Gastrocnemius medialis (tissue), 4 donors: ENCODE measurements around the gene POLR2C. TPM values are rescaled to one million over a fixed set of nuclear protein-coding genes. Genes with fewer than 3 reads are reported as not detected.

ENCODE experiments used
- ATAC-seq, 2 donors: fragments of 150-250 bp; one replicate each; pipeline ENCODE4 v1.9.1; 2016
- DNase-seq, 2 donors: peaks; one replicate each; pipeline ENCODE4 v3.0.0-alpha.2; 2019
- H3K27ac ChIP-seq, 4 donors: fragments of 200-600 bp; sonication (generic); 1 replicate in 1 of 4; 2 replicates in 3 of 4; pipeline ENCODE4 v1.5.1; 2016 to 2018; ENCODE audit warnings: mild to moderate bottlenecking in 2 of 4, moderate library complexity in 1 of 4
- H3K27me3 ChIP-seq, 3 donors: fragments of 200-600 bp; sonication (generic) in 2 of 3; 1 replicate in 1 of 3; 2 replicates in 2 of 3; pipeline versions ENCODE4 v1.5.1 to v1.6.0; 2016 to 2019; ENCODE audit warnings: mild to moderate bottlenecking in 1 of 3, moderate library complexity in 1 of 3
- H3K36me3 ChIP-seq, 2 donors: fragments of 200-600 bp; sonication (generic) in 1 of 2; one replicate each; pipeline ENCODE4 v1.5.1; 2017 to 2018
- H3K4me1 ChIP-seq, 2 donors: fragments of 200-600 bp; sonication (generic) in 1 of 2; one replicate each; pipeline ENCODE4 v1.5.1; 2016 to 2017; ENCODE audit warnings: mild to moderate bottlenecking in 2 of 2
- H3K4me3 ChIP-seq, 4 donors: fragments of 200-600 bp; sonication (generic) in 3 of 4; 1 replicate in 1 of 4; 2 replicates in 3 of 4; pipeline ENCODE4 v1.5.1; 2016 to 2019; ENCODE audit warnings: mild to moderate bottlenecking in 2 of 4
- H3K9me3 ChIP-seq, 3 donors: fragments of 200-600 bp; sonication (generic) in 2 of 3; 1 replicate in 1 of 3; 2 replicates in 2 of 3; pipeline ENCODE4 v1.5.1; 2016 to 2019
- CTCF ChIP-seq, 5 experiments: fragments of 450-650 bp in 3 of 5; fragments of 200-600 bp in 2 of 5; sonication (generic) in 2 of 5; IDR thresholded peaks in 4 of 5; conservative IDR thresholded peaks in 1 of 5; 1 replicate in 4 of 5; 2 replicates in 1 of 5; pipeline ENCODE4 v1.5.1; 2016 to 2019; ENCODE audit warnings: antibody characterized with exemption in 5 of 5, mild to moderate bottlenecking in 3 of 5, moderate library complexity in 3 of 5
- POLR2A ChIP-seq, 2 donors: fragments of 450-650 bp; IDR thresholded peaks; one replicate each; pipeline ENCODE4 v1.6.1; 2017; ENCODE audit warnings: antibody characterized with exemption in 2 of 2, mild to moderate bottlenecking in 2 of 2, moderate library complexity in 2 of 2
- in situ Hi-C, 4 donors: fragments of 200-750 bp; cut with MboI; loops; one replicate each; pipeline versions ENCODE4 v1.15.0 to v1.8.0; 2017; ENCODE audit warnings: low sequenced_read_pairs in 4 of 4
- intact Hi-C: fragments of 100-400 bp; cut with DNase I; formaldehyde crosslinking; loops from one replicate; pipeline ENCODE4 v1.15.1; 2023; ENCODE audit warnings: low total_unique reads
- total RNA-seq, 4 donors: library from RNA; depleted of rRNA; stranded (reverse); fragments of >200 nt; gene quantifications; one replicate each; pipeline versions ENCODE4 v1.1.0 to v1.2.3, GENCODE V29; 2016

Gene POLR2C
- total RNA-seq, 4 donors from 2014 or later: 97.2 to 162 (median 134) TPM

GRCh38 chr16:57502048-57502775, 39.7 kb downstream of the POLR2C start:
- no peaks in the 10 kb centered on the region for H3K4me1 ChIP-seq
- no peaks in the 10 kb centered on the region for H3K9me3 ChIP-seq
- intact Hi-C loops: no loop called here
- TF ChIP-seq CTCF (IDR thresholded peaks at IDR 0.05 in 4 of 5, conservative IDR thresholded peaks at IDR 0.05 in 1 of 5) (no peak), POLR2A (IDR thresholded peaks at IDR 0.05) (no peak)
- no peak overlapping the region for H3K27ac ChIP-seq
- no peak for DNase-seq
- in situ Hi-C loops: no loop called here
- H3K4me3 ChIP-seq: no peak overlapping the region
- H3K27me3 ChIP-seq: no peaks in the 10 kb centered on the region
- no peaks in the 10 kb centered on the region for H3K36me3 ChIP-seq
- no peak for ATAC-seq

GRCh38 chr16:57503366-57503765, 40.9 kb downstream of the POLR2C start:
- no peaks in the 10 kb centered on the region for H3K36me3 ChIP-seq
- no peak for DNase-seq
- TF ChIP-seq CTCF (IDR thresholded peaks at IDR 0.05 in 4 of 5, conservative IDR thresholded peaks at IDR 0.05 in 1 of 5): no peak
- TF ChIP-seq POLR2A (IDR thresholded peaks at IDR 0.05): no peak
- in situ Hi-C loops (no loop called here), intact Hi-C loops (no loop called here)
- H3K4me3 ChIP-seq: no peak overlapping the region
- no peaks in the 10 kb centered on the region for H3K4me1 ChIP-seq
- no peak overlapping the region for H3K27ac ChIP-seq
- no peaks in the 10 kb centered on the region for H3K9me3 ChIP-seq
- H3K27me3 ChIP-seq: no peaks in the 10 kb centered on the region
- no peak for ATAC-seq

GRCh38 chr16:57504001-57504400, 41.5 kb downstream of the POLR2C start:
- Histone ChIP-seq H3K27ac (no peak overlapping the region), H3K4me3 (no peak overlapping the region), H3K36me3 (no peaks in the 10 kb centered on the region), H3K4me1 (no peaks in the 10 kb centered on the region), H3K27me3 (no peaks in the 10 kb centered on the region), H3K9me3 (no peaks in the 10 kb centered on the region)
- in situ Hi-C loops: no loop called here
- ATAC-seq: no peak
- intact Hi-C loops: no loop called here
- no peak for TF ChIP-seq CTCF (IDR thresholded peaks at IDR 0.05 in 4 of 5, conservative IDR thresholded peaks at IDR 0.05 in 1 of 5)
- no peak for TF ChIP-seq POLR2A (IDR thresholded peaks at IDR 0.05)
- no peak for DNase-seq

GRCh38 chr16:57504491-57504890, 42.0 kb downstream of the POLR2C start:
- Histone ChIP-seq H3K27me3 (no peaks in the 10 kb centered on the region), H3K4me1 (no peaks in the 10 kb centered on the region), H3K36me3 (no peaks in the 10 kb centered on the region), H3K9me3 (no peaks in the 10 kb centered on the region), H3K4me3 (no peak overlapping the region), H3K27ac (no peak overlapping the region)
- TF ChIP-seq CTCF (IDR thresholded peaks at IDR 0.05 in 4 of 5, conservative IDR thresholded peaks at IDR 0.05 in 1 of 5) (no peak), POLR2A (IDR thresholded peaks at IDR 0.05) (no peak)
- in situ Hi-C loops: no loop called here
- intact Hi-C loops: no loop called here
- ATAC-seq: no peak
- DNase-seq: no peak

- DNase-seq: no peak
Measured at GRCh38 chr16:57505169-57505568, 42.7 kb downstream of the POLR2C start.

More at GRCh38 chr16:57505169-57505568, 42.7 kb downstream of the POLR2C start:
- in situ Hi-C loops (no loop called here), intact Hi-C loops (no loop called here)
- TF ChIP-seq CTCF (IDR thresholded peaks at IDR 0.05 in 4 of 5, conservative IDR thresholded peaks at IDR 0.05 in 1 of 5) (no peak), POLR2A (IDR thresholded peaks at IDR 0.05) (no peak)
- Histone ChIP-seq H3K27me3 (no peaks in the 10 kb centered on the region), H3K4me3 (no peak overlapping the region), H3K36me3 (no peaks in the 10 kb centered on the region), H3K4me1 (no peaks in the 10 kb centered on the region), H3K27ac (no peak overlapping the region), H3K9me3 (no peaks in the 10 kb centered on the region)
- no peak for ATAC-seq
